SU-DHL-6 (cell line): Measurements from ENCODE around the gene CACNA1C.

Source experiments
- H2AFZ ChIP-seq: fragments of 200-600 bp; sonication (generic); 2 replicates; pipeline ENCODE4 v1.6.1; 2014; ENCODE audit warnings: low read depth, mild to moderate bottlenecking, moderate library complexity, mixed read lengths, antibody characterized with exemption, low read length; ENCODE audit not compliant: severe bottlenecking
- H3F3A ChIP-seq: fragments of 200-600 bp; shearing (Covaris generic); 2 replicates; pipeline ENCODE4 v1.6.0; 2016; ENCODE audit warnings: antibody characterized with exemption, mild to moderate bottlenecking; ENCODE audit not compliant: insufficient read depth
- H3K27ac ChIP-seq: fragments of 200-600 bp; sonication (generic); 2 replicates; pipeline ENCODE4 v1.5.1; 2016; ENCODE audit warnings: low read depth, mild to moderate bottlenecking, low read length, moderate library complexity, mixed read lengths
- H3K27me3 ChIP-seq: fragments of 200-600 bp; sonication (generic), shearing (Covaris generic); 2 replicates; pipeline ENCODE4 v1.6.0; 2014; ENCODE audit warnings: mild to moderate bottlenecking, low read length
- H3K36me3 ChIP-seq: fragments of 200-600 bp; sonication (generic); 2 replicates; pipeline ENCODE4 v1.6.1; 2014; ENCODE audit warnings: mild to moderate bottlenecking, low read length, mixed read lengths
- H3K4me2 ChIP-seq: fragments of 300-600, 200-600 bp; shearing (Covaris generic), sonication (generic); 2 replicates; pipeline ENCODE4 v1.6.0; 2014; ENCODE audit warnings: low read length, low read depth, mild to moderate bottlenecking; ENCODE audit not compliant: poor library complexity, severe bottlenecking
- H3K4me3 ChIP-seq: fragments of 200-600 bp; sonication (generic); 2 replicates; pipeline ENCODE4 v1.5.1; 2014; ENCODE audit warnings: antibody characterized with exemption, low read length, mild to moderate bottlenecking, mixed read lengths; ENCODE audit not compliant: insufficient read depth, poor library complexity, severe bottlenecking
- H3K79me2 ChIP-seq: fragments of 200-600 bp; sonication (generic); 2 replicates; pipeline ENCODE4 v1.6.1; 2014; ENCODE audit warnings: mild to moderate bottlenecking, low read length, moderate library complexity; ENCODE audit not compliant: insufficient read depth
- H3K9ac ChIP-seq: fragments of 200-600 bp; sonication (generic); 2 replicates; pipeline ENCODE4 v1.7.0; 2014; ENCODE audit warnings: mild to moderate bottlenecking, low read length
- H3K9me2 ChIP-seq: fragments of 200-600 bp; sonication (generic); replicated peaks from 2 replicates; pipeline ENCODE4 v1.6.1; 2014; ENCODE audit warnings: low read length; ENCODE audit not compliant: insufficient read depth
- H3K9me3 ChIP-seq: fragments of 200-600 bp; sonication (generic); 2 replicates; pipeline ENCODE4 v1.6.1; 2014; ENCODE audit warnings: low read length, mixed read lengths; ENCODE audit not compliant: insufficient read depth
- H4K20me1 ChIP-seq: fragments of 200-600 bp; sonication (generic); 2 replicates; pipeline ENCODE4 v1.6.1; 2014; ENCODE audit warnings: low read depth, mild to moderate bottlenecking, antibody characterized with exemption, low read length, moderate library complexity, mixed read lengths
- CTCF ChIP-seq: fragments of 200-600 bp; sonication (generic); IDR thresholded peaks from one replicate; pipeline ENCODE4 v1.5.1; 2017; ENCODE audit warnings: antibody characterized with exemption, mild to moderate bottlenecking, low read length, moderate library complexity; ENCODE audit not compliant: insufficient read depth, poor library complexity, severe bottlenecking
- EZH2phosphoT487 ChIP-seq: fragments of 200-600 bp; sonication (generic), shearing (Covaris generic); conservative IDR thresholded peaks from 2 replicates; pipeline ENCODE4 v1.6.1; 2018; ENCODE audit warnings: mild to moderate bottlenecking, antibody characterized with exemption, low read length, moderate library complexity, mixed read lengths

Gene CACNA1C

GRCh38 chr12:2593045-2593444 is 540.3 kb downstream of the CACNA1C start:
- Histone ChIP-seq H3K79me2 (no peaks in the 10 kb centered on the region), H3K27ac (no peak overlapping the region), H3K9me3 (no peaks in the 10 kb centered on the region), H4K20me1 (no peaks in the 10 kb centered on the region), H3K9ac (no peak overlapping the region), H3K27me3 (peaks cover 6% of the 10 kb centered on the region; the same call in 1 of the 2 replicates), H2AFZ (no peak overlapping the region), H3K9me2 (no peaks in the 10 kb centered on the region), H3F3A (no peaks in the 10 kb centered on the region), H3K4me3 (no peak overlapping the region), H3K4me2 (no peak overlapping the region), H3K36me3 (no peaks in the 10 kb centered on the region; the same call in 1 of the 2 replicates)
- TF ChIP-seq CTCF, result no peak
- no peak for TF ChIP-seq EZH2phosphoT487

GRCh38 chr12:2596441-2596840 is 543.7 kb downstream of the CACNA1C start:
- H3K36me3 ChIP-seq, result no peaks in the 10 kb centered on the region; the same call in 1 of the 2 replicates
- H3K4me3 ChIP-seq, result no peak overlapping the region
- no peak overlapping the region for H3K4me2 ChIP-seq
- H3K9me3 ChIP-seq, result no peaks in the 10 kb centered on the region
- no peaks in the 10 kb centered on the region for H4K20me1 ChIP-seq
- no peaks in the 10 kb centered on the region for H3F3A ChIP-seq
- H3K79me2 ChIP-seq, result no peaks in the 10 kb centered on the region
- no peak overlapping the region for H3K27ac ChIP-seq
- H3K9ac ChIP-seq, result no peak overlapping the region
- H2AFZ ChIP-seq, result no peak overlapping the region
- peaks cover 6% of the 10 kb centered on the region; the same call in 1 of the 2 replicates for H3K27me3 ChIP-seq
- H3K9me2 ChIP-seq, result no peaks in the 10 kb centered on the region
- no peak for TF ChIP-seq EZH2phosphoT487
- no peak for TF ChIP-seq CTCF

GRCh38 chr12:2605301-2605700 is 552.5 kb downstream of the CACNA1C start:
- TF ChIP-seq CTCF (no peak), EZH2phosphoT487 (no peak)
- no peaks in the 10 kb centered on the region for H3K79me2 ChIP-seq

More at GRCh38 chr12:2605301-2605700, 552.5 kb downstream of the CACNA1C start:
- H3K27ac ChIP-seq, result no peak overlapping the region
- no peak overlapping the region for H3K9ac ChIP-seq
- no peaks in the 10 kb centered on the region for H3K9me3 ChIP-seq
- no peaks in the 10 kb centered on the region for H3K27me3 ChIP-seq
- H3K4me3 ChIP-seq, result no peak overlapping the region
- no peaks in the 10 kb centered on the region for H4K20me1 ChIP-seq
- H3K9me2 ChIP-seq, result no peaks in the 10 kb centered on the region
- H3K4me2 ChIP-seq, result no peak overlapping the region
- H3K36me3 ChIP-seq, result no peaks in the 10 kb centered on the region
- no peaks in the 10 kb centered on the region for H3F3A ChIP-seq
- no peak overlapping the region for H2AFZ ChIP-seq
